ENCODE measurements around the gene ZNF2.

DNA sequence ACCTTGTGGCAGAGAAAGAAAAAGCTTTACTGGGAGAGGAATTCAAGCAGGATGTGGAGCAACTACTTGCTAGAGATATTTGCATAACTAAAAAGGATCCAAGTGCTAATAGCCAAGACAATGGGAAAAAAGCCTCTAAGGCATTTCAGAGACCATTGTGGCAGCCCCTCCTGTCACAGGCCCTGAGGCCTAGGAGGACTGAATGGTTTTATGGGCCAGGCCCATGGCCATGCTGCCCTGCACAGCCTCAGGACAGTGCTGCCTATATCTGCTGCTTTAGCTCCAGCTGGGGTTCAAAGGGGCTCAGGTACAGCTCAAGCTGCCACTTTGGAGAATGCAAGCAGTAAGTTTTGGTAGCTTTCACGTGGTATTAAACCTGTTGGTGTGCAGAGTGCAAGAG, 26.9 kb upstream of the ZNF2 start:
- no peak for TF ChIP-seq ZNF350 (tag by site-specific recombination; IDR thresholded peaks at IDR 0.05)
- TF ChIP-seq, protein P1, sequence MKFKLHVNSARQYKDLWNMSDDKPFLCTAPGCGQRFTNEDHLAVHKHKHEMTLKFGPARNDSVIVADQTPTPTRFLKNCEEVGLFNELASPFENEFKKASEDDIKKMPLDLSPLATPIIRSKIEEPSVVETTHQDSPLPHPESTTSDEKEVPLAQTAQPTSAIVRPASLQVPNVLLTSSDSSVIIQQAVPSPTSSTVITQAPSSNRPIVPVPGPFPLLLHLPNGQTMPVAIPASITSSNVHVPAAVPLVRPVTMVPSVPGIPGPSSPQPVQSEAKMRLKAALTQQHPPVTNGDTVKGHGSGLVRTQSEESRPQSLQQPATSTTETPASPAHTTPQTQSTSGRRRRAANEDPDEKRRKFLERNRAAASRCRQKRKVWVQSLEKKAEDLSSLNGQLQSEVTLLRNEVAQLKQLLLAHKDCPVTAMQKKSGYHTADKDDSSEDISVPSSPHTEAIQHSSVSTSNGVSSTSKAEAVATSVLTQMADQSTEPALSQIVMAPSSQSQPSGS (tag by site-specific recombination; IDR thresholded peaks at IDR 0.05; ENCODE audit: low read depth) = no peak
- TF ChIP-seq YY1 (tag by site-specific recombination; IDR thresholded peaks at IDR 0.05) = no peak
- TF ChIP-seq PRDM1 (tag by site-specific recombination; IDR thresholded peaks at IDR 0.05) = no peak
- no peak for TF ChIP-seq ZNF146 (tag by site-specific recombination; IDR thresholded peaks at IDR 0.05)
- no peak for TF ChIP-seq ZBTB21 (tag by site-specific recombination; IDR thresholded peaks at IDR 0.05)

Data from HEK293 (cell line).